ENCODE results near the gene TGM3. TPM values are rescaled to one million over a fixed set of nuclear protein-coding genes. Genes with fewer than 3 reads are reported as not detected.

The TGM3 gene
- total RNA-seq, 1 donor from 2014 or later: not detected

- intact Hi-C loops (cut with micrococcal nuclease): no loop called here
Measured at GRCh38 chr20:2305479-2305878, 9.7 kb downstream of the TGM3 start.

GRCh38 chr20:2305946-2306345 is 10.1 kb downstream of the TGM3 start:
- intact Hi-C loops (cut with micrococcal nuclease): no loop called here

DNA sequence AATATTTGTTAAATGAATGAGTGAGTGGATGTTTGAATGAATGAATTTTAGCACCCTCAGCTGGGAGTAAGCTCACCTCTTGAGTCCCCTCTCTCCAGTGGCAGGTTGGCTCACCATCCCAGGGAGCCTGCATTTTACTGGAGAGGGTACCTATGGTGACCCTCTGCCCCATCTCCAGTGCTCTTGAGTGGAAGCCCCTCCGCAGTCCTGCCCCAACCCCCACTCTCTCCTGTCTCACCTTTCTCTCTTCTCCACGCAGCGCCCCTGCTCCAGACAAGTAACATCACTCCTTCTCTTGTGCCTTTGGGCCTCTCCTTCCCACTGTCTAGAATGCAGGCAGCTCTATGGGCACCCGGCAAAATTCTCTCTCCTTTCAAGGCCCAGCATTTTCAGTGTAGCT is 11.3 kb downstream of the TGM3 start:
- intact Hi-C loops (cut with micrococcal nuclease): no loop called here

GRCh38 chr20:2311329-2311728 is 15.5 kb downstream of the TGM3 start:
- intact Hi-C loops (cut with micrococcal nuclease): no loop called here

- intact Hi-C loops (cut with micrococcal nuclease): no loop called here
Measured at GRCh38 chr20:2312876-2313275, 17.1 kb downstream of the TGM3 start.

DNA sequence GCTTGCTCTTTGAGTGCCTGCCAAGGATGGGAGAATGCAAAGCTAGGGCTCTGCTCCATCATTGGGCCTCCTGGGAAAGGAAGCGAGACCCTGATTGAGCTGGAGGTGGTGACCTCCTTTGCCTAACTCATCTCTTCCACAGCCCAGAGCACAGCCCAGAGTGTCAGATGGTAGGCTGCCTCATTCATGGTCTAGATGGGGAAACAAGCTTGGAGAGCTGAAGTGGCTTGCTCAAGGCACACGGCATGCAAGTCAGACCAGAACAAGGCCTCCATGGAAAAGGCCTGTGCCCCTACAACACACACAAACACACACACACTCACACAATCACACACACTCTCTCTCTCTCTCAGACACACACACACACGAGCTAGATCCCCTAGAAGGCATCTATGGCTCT is 17.5 kb downstream of the TGM3 start:
- intact Hi-C loops (cut with micrococcal nuclease): no loop called here

GRCh38 chr20:2314759-2315439 is 19.1 kb downstream of the TGM3 start:
- intact Hi-C loops (cut with micrococcal nuclease): no loop called here

GRCh38 chr20:2315440-2315778 is 19.6 kb downstream of the TGM3 start:
- intact Hi-C loops (cut with micrococcal nuclease): no loop called here

DNA sequence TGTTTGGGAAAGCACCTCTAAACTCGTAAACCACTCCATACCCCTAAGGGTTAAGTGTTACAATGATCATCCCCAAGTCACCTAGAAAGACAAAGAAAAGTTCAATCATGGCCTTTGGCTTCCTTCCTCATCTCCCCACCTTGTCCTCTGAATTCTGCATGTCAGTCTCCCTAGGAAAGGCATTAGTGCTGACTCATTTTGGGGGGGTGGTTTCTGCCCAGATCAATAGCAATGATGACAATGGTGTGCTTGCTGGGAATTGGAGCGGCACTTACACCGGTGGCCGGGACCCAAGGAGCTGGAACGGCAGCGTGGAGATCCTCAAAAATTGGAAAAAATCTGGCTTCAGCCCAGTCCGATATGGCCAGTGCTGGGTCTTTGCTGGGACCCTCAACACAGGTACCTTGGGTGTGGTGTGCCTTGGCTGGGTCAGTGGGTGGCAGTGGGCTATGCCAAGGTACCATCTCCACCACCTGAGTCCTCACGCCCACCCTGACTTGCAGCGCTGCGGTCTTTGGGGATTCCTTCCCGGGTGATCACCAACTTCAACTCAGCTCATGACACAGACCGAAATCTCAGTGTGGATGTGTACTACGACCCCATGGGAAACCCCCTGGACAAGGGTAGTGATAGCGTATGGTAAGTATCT is 21.2 kb downstream of the TGM3 start:
- intact Hi-C loops (cut with micrococcal nuclease): no loop called here

- intact Hi-C loops (cut with micrococcal nuclease): no loop called here
Measured at GRCh38 chr20:2320813-2321658, 25.2 kb downstream of the TGM3 start.

- intact Hi-C loops (cut with micrococcal nuclease): no loop called here
Measured at GRCh38 chr20:2323051-2323450, 27.2 kb downstream of the TGM3 start.

DNA sequence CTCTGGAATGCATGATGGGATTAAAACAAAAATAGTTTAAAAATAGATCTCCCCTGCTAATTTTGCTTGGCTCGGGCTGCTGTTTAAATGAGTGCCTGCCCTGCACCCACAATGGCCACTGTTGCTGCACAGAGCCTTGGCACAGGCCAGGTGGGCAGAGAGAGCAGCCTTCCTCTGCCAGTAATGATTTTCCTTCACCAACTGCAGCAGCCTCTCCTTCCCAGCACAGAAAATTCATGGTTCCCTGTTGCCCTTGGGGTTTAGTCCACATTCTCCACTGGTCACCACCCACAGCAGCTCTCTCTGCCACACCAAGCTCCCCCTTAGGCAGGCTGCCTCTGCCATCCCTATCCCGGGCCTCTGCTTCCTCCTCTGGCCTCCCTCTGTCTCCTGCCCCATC is 30.2 kb downstream of the TGM3 start:
- intact Hi-C loops (cut with micrococcal nuclease): no loop called here

DNA sequence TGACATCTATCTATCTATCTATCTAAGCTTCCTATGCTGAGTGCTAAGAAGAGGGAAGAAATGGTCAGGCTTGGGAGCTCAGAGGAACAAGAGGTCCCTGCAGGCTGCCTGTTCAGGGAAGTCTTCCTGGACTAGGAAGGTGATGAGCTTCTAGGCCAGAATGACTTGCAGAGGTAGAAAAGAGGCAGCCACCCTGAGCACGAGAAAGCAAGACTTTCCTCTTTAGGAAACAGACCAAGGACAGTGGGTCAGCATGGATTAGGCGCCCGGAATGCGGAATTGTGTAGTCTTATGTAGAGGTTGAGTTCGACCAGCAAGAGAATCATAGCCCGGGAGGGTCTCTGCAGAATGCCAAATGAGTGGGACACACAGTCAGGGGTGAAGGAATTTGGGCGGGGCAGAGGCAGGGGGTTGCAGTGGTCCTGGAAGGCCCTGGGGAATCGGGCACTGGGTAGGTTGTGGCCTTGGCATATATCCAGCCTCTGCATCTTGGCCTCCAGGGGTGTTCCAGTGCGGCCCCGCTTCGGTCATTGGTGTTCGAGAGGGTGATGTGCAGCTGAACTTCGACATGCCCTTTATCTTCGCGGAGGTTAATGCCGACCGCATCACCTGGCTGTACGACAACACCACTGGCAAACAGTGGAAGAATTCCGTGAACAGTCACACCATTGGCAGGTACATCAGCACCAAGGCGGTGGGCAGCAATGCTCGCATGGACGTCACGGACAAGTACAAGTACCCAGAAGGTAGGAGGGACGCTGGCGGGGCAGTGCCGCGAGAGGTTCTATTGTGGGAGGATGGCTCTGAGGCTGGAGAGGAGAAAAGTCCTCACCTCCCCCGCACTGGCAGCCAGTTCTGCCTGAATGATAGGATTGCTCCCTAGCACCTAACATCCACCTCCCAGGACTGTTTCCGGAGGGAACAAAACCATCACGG is 32.1 kb downstream of the TGM3 start:
- intact Hi-C loops (cut with micrococcal nuclease): no loop called here

- intact Hi-C loops (cut with micrococcal nuclease): no loop called here
Measured at GRCh38 chr20:2329286-2329685, 33.5 kb downstream of the TGM3 start.

DNA sequence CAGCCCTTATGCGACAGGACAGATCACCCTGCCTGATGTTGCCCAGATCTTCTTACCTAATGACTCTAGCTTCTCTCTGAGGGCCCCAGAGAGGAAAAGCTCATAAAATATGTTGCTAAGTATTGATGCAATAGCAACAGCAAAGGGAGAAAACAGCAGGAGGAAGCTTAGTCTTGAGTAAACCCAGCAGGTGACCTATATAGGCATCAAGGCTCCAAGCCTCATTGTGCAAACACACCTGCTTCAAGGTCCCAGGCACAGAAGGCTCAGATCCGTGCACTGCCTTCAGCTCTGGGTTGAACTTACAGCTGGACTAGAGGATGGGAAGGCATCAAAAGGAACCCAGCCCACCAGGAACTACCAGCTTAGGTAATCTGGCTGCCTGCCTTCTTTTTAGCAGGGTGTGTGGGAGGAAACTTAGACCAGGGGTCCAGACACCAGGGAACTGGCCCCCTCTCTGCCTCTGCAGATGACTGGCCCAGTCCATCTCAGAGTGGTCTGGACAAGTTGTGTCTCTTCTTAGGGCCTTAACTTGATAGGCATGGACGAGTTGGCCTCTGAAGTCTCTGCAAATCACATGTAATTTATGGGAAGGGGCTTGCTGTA is 34.4 kb downstream of the TGM3 start:
- intact Hi-C loops (cut with micrococcal nuclease): loop anchor here (5.0 kb wide), 1 partner anchor 113 kb away; no protein-coding TSS in a partner anchor

GRCh38 chr20:2331106-2331505 is 35.3 kb downstream of the TGM3 start:
- intact Hi-C loops (cut with micrococcal nuclease): loop anchor here (5.0 kb wide), 1 partner anchor 114 kb away; no protein-coding TSS in a partner anchor

DNA sequence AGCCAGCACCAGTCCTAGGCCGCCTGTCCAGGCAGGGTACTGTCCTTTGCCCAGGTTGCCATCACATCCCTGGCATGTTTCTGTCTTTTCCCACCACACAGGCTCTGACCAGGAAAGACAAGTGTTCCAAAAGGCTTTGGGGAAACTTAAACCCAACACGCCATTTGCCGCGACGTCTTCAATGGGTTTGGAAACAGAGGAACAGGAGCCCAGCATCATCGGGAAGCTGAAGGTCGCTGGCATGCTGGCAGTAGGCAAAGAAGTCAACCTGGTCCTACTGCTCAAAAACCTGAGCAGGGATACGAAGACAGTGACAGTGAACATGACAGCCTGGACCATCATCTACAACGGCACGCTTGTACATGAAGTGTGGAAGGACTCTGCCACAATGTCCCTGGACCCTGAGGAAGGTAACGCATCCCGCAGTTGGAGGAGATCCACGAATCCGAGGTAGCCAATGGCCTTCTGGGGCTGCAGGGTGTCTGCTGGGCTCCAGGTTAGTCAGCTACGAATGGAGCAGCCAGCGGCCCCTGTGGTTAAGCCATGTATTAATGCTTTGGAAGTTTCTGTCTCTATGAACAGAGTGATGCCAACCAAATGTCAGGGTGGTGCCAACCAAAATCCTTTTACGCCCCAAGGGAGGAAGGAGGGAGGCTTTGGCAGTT is 36.2 kb downstream of the TGM3 start:
- intact Hi-C loops (cut with micrococcal nuclease): loop anchor here (5.0 kb wide), 1 partner anchor 115 kb away; no protein-coding TSS in a partner anchor

- intact Hi-C loops (cut with micrococcal nuclease): loop anchor here (5.0 kb wide), 1 partner anchor 115 kb away; no protein-coding TSS in a partner anchor
Measured at GRCh38 chr20:2332711-2333110, 36.9 kb downstream of the TGM3 start.

GRCh38 chr20:2333821-2334220 is 38.0 kb downstream of the TGM3 start:
- intact Hi-C loops (cut with micrococcal nuclease): loop anchor here (5.0 kb wide), 1 partner anchor 117 kb away; no protein-coding TSS in a partner anchor

Measured in T-helper 1 cell treated with Interleukin-12 subunit alpha and Interleukin-12 subunit beta and Interleukin-4 antibody, amounts not matched to agents 30 ng/mL and 1 ng/mL, for 36 hours (primary cell).